GM18498 (cell line): ENCODE data around the gene SCFD1.
"Not testable (repeated sequence)": the region's sequence is repeated elsewhere in the genome, so short reads cannot be mapped to it uniquely, and the experiment has no call there.

Source experiments
- ATAC-seq: cut with Tn5 transposase; IDR thresholded peaks from one replicate; pipeline ENCODE4 v1.9.1; 2021; ENCODE audit warnings: mild to moderate bottlenecking, moderate library complexity; ENCODE audit not compliant: unreplicated experiment

Gene SCFD1

DNA sequence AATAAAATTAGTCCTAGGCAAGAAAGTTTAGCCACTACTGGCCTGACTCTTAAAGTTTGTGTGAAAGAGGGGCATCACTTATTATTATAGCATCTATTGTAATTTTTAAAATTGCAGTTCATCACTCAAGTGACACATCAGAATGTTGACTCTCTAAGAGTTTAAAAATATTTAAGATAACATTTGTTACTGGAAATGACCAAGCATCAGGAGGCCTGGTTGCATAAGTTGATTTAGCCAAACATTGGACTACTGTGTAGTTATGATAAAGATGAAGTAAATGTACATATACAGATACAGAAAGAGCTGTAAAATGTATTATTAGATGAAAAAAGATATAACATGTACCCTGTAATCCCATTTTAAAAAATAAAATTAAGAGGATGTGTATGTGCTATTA, 47.5 kb downstream of the SCFD1 start:
- ATAC-seq = no peak

DNA sequence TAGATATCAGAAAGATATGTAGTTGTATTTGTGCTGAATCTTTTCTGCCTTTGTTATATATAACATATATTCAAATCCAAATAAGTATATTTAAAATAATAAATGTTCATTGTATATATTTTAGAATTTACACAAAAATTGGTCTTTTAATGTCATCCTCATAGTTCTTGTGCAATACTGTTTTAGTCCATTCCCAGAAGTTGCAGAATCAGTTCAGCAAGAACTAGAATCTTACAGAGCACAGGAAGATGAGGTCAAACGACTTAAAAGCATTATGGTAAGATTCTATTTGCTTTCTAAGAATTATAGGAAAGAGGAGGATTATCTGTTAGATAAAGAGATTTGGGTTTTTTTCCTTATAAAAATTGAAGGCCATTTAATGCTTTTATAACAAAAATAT, 51.0 kb downstream of the SCFD1 start:
- no peak for ATAC-seq

DNA sequence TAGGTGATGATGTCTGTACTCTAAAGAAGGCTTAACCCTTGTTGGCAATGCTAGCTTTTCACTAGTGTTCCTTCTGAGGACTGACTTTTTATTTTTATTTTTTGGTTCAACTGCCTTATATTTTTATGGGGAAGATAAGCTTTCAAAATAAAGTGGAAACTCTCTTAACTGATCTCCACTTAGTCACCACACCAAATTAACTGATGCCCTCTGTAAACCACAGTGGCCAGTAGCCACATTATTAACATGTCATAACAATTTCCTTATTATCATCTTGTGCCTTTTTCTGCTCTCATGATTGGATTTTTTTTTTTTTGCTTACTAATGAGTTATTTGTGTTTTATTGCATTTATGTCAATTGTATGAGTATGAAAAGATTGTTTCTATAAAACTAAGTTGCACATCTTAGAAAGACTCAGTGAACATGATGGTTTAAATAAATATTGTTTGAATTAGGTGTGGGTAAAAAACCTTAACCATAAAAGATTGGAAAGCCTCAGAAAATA, 56.9 kb downstream of the SCFD1 start:
- ATAC-seq = no peak

DNA sequence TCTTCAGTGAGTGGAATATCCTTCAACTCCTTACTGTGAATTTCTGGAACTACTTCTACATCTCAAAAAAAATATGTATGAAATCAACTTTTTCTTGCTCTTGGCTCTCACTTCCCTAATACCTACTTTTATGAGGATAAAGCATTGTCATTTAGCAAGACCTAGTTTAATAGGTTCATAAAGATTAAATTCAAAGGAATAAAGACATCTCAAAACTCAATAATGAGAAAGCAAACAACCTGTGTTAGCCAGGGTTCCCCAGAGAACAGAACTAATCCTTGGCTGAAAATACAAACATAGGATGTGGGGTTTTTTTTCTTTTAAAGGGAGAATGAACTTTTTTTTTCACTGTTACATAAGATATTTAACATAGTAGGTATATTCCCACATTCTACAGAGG, 57.9 kb downstream of the SCFD1 start:
- ATAC-seq = no peak

DNA sequence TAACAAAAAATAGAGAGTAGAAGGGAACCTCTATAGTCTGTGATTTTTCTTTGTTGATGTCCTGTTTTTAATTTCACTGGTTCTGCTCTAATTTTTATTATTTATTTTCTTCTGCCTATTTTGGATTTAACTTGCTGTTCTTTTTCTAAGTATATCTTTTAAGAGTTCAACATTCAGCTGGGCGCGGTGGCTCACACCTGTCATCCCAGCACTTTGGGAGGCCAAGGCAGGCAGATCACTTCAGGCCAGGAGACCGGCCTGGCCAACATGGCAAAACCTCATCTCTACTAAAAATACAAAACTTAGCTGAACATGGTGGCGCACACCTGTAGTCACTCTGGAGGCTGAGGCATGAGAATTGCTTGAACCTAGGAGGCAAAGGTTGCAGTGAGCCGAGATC, 58.7 kb downstream of the SCFD1 start:
- not testable (repeated sequence) for ATAC-seq

DNA sequence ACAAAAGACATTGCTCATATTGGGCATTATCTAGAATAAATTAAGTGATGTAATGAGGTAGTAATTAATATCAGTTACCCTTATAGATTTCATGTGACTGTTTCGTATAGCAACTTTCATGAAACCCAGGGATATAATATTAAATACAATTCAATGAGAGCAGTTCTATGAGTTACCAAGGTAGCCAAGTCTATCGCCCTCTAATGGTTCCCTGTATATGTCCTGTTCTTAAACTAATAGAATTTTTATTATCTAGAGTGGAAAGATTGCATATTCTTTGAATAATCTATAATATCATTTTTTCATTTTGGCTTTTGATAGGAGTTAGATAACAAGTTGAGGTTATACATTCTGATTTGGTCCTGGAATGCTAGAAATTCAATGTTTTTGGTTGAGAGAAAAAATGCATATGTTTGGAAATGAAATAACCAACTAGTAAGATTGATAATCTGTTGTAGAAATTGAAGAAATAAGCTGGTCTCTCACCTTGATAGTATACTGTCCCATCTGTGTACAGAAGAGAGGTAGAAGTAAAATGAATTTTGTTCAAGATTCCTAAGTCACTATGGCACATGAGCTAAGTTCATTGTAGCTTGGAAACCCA, 59.7 kb downstream of the SCFD1 start:
- no peak for ATAC-seq

DNA sequence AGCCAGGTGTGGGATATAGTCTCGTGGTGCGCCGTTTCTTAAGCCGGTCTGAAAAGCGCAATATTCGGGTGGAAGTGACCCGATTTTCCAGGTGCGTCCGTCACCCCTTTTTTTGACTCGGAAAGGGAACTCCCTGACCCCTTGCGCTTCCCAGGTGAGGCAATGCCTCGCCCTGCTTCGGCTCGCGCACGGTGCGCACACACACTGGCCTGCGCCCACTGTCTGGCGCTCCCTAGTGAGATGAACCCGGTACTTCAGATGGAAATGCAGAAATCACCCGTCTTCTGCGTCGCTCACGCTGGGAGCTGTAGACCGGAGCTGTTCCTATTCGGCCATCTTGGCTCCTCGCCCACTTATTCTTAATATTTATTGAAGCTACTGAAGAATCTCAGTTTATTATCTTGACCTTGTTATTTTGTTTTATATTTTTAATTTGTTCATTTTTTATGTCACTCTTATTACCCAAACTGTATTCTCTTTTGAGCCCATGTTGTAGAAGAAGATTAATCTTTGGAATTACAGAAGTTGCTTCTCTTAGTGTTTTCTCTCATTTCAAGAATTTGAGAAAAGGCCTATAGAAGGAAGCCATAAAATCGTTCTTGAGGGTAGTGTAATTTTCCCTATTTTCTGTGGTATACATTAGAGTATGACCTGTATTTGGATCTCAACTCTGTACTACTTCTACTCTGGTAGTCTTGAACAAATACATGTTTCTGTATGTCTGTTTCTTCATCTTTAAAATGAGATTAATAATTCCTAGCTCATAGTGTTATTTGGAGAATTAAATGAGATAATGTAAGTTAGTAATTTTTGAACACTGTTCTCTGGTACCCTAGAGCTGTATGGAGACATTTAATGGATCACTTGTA, 68.6 kb downstream of the SCFD1 start:
- ATAC-seq = not testable (repeated sequence)

DNA sequence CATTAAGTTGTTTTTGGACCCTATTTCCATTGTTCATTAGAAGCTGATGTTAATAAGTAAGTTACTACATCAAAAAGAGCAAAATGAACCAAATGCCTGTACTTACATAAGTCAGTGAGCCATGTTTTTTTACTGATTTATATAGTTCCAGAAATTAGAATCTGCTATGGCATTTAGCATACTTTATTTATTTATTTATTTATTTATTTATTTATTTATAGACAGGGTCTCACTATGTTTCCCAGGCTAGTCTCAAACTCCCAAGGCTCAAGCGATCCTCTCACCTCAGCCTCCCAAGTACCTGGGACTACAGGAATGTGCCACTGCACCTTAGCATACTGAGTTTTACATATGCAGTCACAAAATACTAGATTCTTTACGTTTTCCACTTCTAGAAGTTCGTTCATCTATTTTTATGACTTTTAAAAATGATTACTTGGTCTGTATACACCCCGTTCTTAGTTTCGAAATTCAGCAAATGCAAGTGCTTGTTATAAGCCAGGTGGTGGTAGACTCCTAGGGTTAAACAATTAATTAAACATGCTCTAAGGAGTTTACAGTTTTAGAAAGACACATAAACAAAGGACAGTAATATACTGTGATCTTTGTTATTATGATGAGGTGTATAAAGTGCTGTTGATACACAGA, 69.8 kb downstream of the SCFD1 start:
- no peak for ATAC-seq

DNA sequence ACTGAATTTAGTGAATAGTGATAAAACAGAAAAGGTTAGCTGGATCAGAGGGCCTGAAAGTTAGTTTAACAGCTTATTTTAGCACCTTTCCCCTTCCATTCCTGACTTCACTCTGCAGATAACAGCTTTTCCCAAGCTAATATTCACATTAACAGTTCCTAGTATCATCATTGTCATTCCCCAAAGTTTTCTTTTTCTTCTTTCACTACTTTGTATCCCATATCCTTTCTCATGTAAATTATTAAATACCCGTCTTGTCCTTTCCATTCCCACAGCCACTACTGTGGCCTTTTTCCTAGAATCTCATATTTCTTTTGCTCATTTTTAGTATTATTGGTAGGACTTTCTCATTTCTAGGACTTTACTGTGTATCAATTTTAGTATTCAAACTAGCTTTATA, 70.5 kb downstream of the SCFD1 start:
- no peak for ATAC-seq

DNA sequence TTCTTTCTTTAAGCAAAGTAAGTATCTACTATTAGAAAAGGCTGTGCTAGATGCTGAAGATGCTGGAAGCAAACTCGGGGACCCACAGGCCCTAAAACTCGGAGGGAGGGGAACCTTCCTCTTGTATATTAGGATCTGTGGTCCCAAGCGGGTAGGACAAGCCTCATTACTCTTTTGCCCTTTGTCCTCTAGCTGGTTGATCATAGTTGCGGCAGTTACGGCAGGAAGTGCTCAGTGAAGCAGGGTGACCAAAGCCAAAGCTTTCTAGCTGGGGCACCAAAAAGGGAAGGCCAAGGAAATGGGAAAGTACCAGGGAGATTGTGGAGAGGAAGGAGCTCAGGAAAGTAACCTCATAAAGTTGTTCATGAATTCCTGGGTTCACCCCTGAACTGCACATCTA, 76.3 kb downstream of the SCFD1 start:
- no peak for ATAC-seq

DNA sequence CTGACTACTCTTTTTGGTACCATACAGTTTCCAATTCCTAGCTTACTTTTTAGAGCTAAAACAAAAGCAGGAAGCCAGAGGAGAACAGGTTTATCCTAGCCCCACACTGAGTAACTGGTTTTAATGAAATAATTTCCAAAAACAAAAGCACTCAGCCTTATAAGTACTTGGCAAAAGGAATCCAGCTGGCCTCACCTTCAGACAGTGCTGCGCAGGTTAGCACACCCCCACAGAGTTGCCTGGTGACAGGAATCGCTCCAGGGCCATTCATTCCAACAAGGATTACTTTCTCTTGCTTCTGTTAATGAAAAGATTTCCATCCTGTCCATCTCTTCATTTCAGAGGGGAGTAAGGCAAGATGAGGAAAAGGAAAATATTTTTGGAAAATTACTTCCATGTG, 84.6 kb downstream of the SCFD1 start:
- ATAC-seq = no peak

DNA sequence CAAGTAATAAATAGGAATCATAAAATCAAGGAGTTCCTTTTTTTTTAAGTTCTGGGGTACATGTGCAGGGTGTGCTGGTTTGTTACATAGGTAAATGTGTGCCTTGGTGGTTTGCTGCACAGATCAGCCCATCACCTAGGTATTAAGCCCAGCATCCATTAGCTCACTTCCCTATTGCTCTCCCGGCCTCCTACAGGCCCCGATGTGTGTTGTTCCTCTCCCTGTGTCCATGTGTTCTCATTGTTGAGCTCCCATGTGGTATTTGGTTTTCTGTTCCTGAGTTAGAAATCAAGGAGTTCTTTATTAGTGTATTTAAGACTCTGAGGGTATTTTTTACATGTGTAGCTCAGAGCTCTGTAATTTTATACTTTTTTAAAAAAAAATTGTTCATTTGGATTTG, 86.0 kb downstream of the SCFD1 start:
- ATAC-seq = no peak

DNA sequence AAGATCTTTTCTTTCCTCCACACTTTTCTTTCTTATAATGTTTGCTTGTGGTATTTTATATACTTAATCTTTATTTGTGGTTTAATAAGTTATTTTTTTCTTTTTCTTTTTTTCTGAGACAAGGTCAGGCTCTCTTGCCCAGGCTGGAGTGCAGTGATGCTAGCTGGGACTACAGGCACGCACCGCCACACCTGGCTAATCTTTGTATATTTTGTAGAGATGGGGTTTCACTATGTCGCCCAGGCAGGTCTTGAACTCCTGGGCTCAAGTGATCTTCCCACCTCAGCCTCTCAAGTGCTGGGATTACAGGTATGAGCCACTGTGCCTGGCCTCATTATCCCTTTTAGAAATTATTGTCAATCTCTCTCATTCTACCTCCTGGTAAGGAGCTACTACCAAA, 87.1 kb downstream of the SCFD1 start:
- ATAC-seq = no peak

DNA sequence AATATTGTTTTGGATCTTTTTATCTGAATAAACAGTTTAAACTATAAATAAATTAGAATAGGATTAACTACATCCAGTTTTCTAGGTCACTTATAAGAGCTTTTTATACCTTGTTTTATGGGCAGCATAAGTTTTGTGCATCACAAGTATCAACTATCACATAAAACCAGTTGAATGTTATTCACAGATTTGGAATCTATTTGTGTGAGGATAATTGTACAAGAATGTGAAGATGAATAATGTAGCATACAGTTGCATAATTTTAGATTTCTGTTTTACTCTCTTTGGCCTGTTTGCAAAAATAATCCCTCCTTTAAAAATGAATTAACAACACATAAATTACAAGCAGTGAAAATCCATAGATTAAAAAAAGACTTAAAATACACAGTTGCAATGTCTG, 88.8 kb downstream of the SCFD1 start:
- ATAC-seq = no peak

DNA sequence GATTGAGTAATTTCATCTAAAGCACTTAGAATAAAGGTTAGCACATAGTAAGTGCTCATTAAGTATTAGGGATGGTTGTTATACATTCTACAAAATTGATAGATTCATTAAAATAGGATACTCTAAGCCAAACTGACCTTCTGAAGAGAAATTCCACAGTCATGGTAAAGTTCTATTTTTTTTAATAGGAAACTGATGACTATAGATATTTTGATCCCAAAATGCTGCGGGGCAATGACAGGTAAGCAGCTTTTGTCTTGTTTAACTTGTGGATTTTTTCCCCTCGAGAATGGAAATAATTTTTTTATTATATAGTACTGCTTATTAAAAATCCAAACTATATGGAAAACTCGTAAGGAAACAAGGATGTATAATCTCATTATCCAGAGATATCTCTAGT, 97.0 kb downstream of the SCFD1 start:
- ATAC-seq = no peak

DNA sequence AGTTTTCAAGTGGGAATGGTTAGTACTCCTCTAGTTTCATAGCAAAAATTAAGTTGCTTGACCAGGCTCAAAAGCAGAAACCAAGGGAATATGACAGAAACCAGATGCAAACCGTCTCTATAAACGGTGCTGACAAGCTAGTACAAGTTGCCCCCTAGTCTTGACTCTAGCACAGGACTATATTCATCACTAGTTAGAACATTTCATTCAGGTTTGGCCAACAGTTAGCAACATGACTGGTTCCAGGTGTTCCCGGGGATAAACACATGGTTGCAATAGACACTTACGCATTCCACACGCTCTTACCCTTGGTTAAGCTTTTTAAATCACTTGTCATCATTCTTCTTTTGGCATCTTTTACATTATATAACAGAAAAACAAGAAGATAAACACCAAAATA, 103.6 kb downstream of the SCFD1 start:
- ATAC-seq = no peak

DNA sequence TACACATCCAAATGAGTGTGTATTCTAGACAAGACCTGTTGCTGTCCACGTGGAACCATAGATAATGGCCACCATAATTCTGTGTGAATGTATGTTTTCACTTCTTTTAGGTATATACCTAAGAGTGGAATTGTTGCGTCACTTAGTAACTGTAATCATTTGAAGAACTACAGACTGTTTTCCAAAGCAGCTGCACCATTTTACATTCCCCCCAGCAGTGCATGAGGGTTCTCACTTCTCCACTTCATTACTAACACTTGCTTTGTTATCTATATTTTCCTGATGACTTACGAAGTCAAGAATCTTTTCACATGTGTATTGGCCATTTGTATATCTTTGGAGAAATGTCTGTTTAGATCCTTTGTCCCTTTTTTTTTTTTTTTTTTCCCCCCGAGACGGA, 106.4 kb downstream of the SCFD1 start:
- ATAC-seq = no peak

DNA sequence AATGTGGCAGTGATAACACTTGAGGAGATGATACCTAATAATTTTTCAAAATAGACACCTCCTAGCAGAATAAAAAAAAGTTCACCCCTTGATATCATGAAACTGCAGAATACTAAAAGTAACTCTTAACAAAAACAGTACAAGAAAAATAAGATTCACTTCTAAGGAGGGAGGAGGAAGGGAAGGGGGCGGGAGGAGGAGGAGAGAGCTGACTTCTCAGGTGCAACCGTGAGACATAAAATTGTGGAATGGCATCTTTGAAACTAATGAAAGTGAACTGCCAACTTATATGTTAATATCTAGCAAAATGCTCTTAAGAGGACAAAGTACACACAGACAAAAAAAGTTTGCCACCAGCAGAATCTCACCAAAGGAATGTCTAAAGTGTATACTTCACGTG, 115.8 kb downstream of the SCFD1 start:
- no peak for ATAC-seq

DNA sequence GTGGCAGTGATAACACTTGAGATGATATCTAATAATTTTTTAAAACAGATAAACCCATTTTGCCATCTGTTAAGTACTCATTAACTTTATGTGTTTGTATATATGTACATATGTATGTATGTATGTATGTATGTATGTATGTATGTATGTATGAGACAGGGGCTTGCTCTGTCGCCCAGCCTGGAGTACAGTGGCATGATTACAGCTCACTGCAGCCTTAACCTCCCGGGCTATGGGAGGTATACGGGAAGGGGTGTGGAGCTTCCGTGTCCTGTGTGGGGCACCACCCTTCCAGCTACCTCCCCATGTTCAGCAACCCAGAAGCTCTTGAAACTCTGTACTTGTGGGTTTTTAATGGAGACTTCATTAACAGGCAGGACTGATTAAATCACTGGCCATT, 116.9 kb downstream of the SCFD1 start:
- ATAC-seq = no peak

DNA sequence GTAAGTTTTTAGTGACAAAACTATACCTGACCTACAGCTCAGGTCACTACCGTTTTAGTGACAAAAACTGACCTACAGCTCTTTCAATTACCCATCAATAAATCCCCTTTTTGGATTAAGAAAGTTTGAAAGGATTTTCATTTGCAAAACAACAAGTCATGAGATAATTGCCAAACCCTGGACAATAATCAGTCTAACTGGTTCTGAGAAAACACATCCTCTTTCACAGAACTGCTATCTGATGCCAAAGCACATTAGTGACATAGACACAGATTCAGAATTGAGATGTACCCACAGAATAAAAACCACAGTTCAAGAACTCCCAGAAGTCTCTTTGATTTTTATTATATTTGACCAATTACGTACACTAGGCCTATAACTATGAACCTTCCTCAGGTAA, 126.2 kb downstream of the SCFD1 start:
- ATAC-seq = no peak

DNA sequence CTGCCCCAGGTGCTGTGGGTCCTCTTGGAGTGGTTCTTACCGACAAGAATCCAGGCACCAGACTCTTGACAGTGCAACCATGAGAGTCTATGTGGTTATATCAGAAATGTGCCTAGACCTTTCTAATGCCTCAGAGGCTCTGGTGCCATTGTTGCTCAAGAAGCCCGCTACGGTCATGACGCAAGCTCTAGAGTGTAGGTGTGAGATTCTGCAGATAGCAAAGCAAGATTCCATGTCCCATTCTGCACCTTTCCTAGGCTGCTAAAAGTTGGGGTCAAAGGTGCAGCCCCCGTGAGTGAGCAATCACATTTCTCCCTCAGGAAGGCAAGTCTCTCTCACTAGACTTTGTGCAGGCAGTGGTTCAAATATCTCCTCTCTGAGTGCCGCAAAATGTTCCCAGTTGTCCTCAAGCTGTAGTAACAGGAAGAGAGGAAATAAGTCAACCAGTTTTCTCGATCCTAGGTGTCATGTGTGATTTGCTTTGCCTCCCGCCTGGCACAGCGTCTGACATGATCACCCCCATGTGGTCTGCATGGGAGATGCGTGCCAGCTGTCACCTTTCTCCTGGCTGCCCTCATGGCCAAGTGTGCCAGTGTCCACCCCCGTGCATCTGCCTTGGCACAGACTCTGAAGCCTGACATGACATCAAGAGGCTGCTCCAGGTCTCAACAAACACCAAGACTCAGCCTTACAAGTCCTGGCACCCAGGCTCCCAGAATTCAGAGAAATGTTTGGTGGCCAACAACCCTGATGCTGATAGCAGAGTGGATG, 129.7 kb downstream of the SCFD1 start:
- no peak for ATAC-seq
